ENCODE results near the gene PRCC.

DNA sequence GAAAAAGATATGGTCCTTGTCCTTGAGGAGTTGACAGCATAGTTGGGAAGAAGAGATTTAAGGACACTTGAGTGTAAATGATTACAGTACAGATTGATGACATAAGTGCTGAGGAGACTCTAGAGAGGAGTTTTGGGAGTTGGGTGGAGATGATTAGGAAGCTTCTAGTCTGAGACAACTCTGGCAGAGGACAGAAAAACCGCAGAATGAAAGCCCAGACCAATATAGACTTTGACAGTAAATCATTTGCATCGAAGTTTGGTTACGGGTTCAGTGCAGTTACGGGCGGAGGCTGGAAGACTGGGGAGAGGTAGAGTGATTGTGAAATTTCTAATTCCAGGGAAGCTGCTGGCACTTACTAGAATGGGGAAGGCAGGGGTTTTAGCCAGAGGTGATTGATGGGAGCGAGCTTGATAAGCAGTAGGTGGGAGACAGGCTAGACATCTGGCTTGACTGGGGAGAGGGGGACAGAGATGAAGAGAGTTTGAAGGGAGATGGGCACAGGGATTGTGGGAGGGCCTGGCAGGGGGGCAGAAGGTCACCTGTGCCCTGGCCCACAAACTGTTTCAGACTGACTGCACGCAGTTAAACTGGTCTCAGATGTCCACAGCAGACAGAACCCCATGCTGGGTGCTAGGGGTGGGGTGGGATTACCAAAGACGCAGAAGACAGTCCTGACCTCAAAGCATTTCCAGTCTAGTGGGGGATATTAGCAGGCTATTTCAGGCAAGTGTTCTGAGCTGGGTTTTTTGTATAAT is 29.2 kb downstream of the PRCC start:
- TF ChIP-seq TAF1 (IDR thresholded peaks at IDR 0.05; ENCODE audit: low read depth, low read length) (no peak), POLR2A (IDR thresholded peaks at IDR 0.05; ENCODE audit: low read depth, low read length) (no peak), POLR2AphosphoS5 (IDR thresholded peaks at IDR 0.05; ENCODE audit: low read depth, low read length) (no peak), SPI1 (IDR thresholded peaks at IDR 0.05; ENCODE audit: low read depth, low read length) (no peak), PAX5 (IDR thresholded peaks at IDR 0.05; ENCODE audit: insufficient read depth, low read length, severe bottlenecking) (no peak), POU2F2 (IDR thresholded peaks at IDR 0.05; ENCODE audit: low read depth, low read length) (no peak)
